Peyer's patch (tissue), 4 donors: ENCODE measurements around the gene ASAP2.

Source experiments
- CTCF ChIP-seq, 6 experiments: fragments of 450-650 bp in 4 of 6; fragments of 200-600 bp in 2 of 6; sonication (generic) in 1 of 6; IDR thresholded peaks; one replicate each; pipeline ENCODE4 v1.5.1; 2017 to 2019; ENCODE audit warnings: antibody characterized with exemption in 6 of 6, mild to moderate bottlenecking in 3 of 6, moderate library complexity in 1 of 6
- POLR2A ChIP-seq, 2 donors: fragments of 450-650 bp; IDR thresholded peaks; one replicate each; pipeline ENCODE4 v1.5.1; 2017; ENCODE audit warnings: antibody characterized with exemption in 2 of 2, mild to moderate bottlenecking in 2 of 2, moderate library complexity in 2 of 2

- TF ChIP-seq POLR2A (IDR thresholded peaks at IDR 0.05), result no peak
- TF ChIP-seq CTCF (IDR thresholded peaks at IDR 0.05), result no peak
Observed at GRCh38 chr2:9336241-9336575, 129.6 kb downstream of the ASAP2 start.
